Stomach (tissue), 4 donors: Measurements from ENCODE around the gene GAS2.

Source experiments
- CTCF ChIP-seq, 7 experiments: fragments of 450-650 bp in 4 of 7; fragments of 200-600 bp in 3 of 7; sonication (generic) in 3 of 7; IDR thresholded peaks; one replicate each; pipeline ENCODE4 v1.5.1; 2016 to 2019; ENCODE audit warnings: antibody characterized with exemption in 7 of 7, control low read depth in 2 of 7, mild to moderate bottlenecking in 1 of 7
- EP300 ChIP-seq: sonication (generic); formaldehyde crosslinking; IDR thresholded peaks from one replicate; pipeline ENCODE4 v1.6.1; 2017; ENCODE audit warnings: antibody characterized with exemption
- POLR2A ChIP-seq, 4 donors: fragments of 450-650 bp; IDR thresholded peaks; one replicate each; pipeline ENCODE4 v1.6.1; 2016; ENCODE audit warnings: antibody characterized with exemption in 4 of 4, control low read depth in 2 of 4, mild to moderate bottlenecking in 1 of 4, moderate library complexity in 1 of 4
- POLR2AphosphoS5 ChIP-seq, 3 donors: sonication (generic); formaldehyde crosslinking; IDR thresholded peaks; one replicate each; pipeline ENCODE4 v1.6.1; 2016; ENCODE audit warnings: antibody characterized with exemption in 3 of 3

GRCh38 chr11:22787055-22787454, 120.6 kb downstream of the GAS2 start:
- no peak for TF ChIP-seq CTCF (IDR thresholded peaks at IDR 0.05)
- TF ChIP-seq POLR2AphosphoS5 (IDR thresholded peaks at IDR 0.05), result no peak
- TF ChIP-seq POLR2A (IDR thresholded peaks at IDR 0.05), result no peak
- TF ChIP-seq EP300, result no peak
